GM18502 (cell line): ENCODE results near the gene PDE4C.

Experiments
- ATAC-seq: cut with Tn5 transposase; IDR thresholded peaks from one replicate; pipeline ENCODE4 v1.9.1; 2021; ENCODE audit warnings: mild to moderate bottlenecking; ENCODE audit not compliant: unreplicated experiment, poor library complexity

Gene PDE4C

GRCh38 chr19:18225702-18226468 lies at the start of gene PDE4C:
Gene PDE4C (minus strand): TSS chr19:18226438. CDS start chr19:18226415, 23 bp downstream.
- ATAC-seq = no peak

GRCh38 chr19:18274781-18275356 lies 48.6 kb upstream of the PDE4C start:
- no peak for ATAC-seq

GRCh38 chr19:18274219-18274780 lies 48.1 kb upstream of the PDE4C start, which contains the start of gene IQCN:
Gene IQCN (minus strand): TSS chr19:18274452. CDS start chr19:18269478, 4,974 bp downstream.
- no peak for ATAC-seq

GRCh38 chr19:18273561-18274218 lies 47.5 kb upstream of the PDE4C start:
- ATAC-seq = no peak

- no peak for ATAC-seq
Measured at GRCh38 chr19:18271433-18271841, 45.2 kb upstream of the PDE4C start.

GRCh38 chr19:18270326-18270725 lies 44.1 kb upstream of the PDE4C start:
- ATAC-seq = no peak

GRCh38 chr19:18269070-18269723 lies 43.0 kb upstream of the PDE4C start:
- no peak for ATAC-seq

GRCh38 chr19:18266771-18267686 lies 40.8 kb upstream of the PDE4C start:
- no peak for ATAC-seq

GRCh38 chr19:18265582-18265981 lies 39.3 kb upstream of the PDE4C start:
- ATAC-seq = no peak

- ATAC-seq = no peak
Measured at GRCh38 chr19:18264971-18265540, 38.8 kb upstream of the PDE4C start.

- ATAC-seq = no peak
Measured at GRCh38 chr19:18264137-18264854, 38.1 kb upstream of the PDE4C start.

- no peak for ATAC-seq
Measured at GRCh38 chr19:18263324-18264136, 37.3 kb upstream of the PDE4C start.

GRCh38 chr19:18262917-18263316 lies 36.7 kb upstream of the PDE4C start:
- ATAC-seq = no peak

- ATAC-seq = no peak
Measured at GRCh38 chr19:18262144-18262543, 35.9 kb upstream of the PDE4C start.

- ATAC-seq = no peak
Measured at GRCh38 chr19:18261474-18261873, 35.2 kb upstream of the PDE4C start.

- no peak for ATAC-seq
Measured at GRCh38 chr19:18259893-18260292, 33.7 kb upstream of the PDE4C start.

GRCh38 chr19:18257503-18258470 lies 31.5 kb upstream of the PDE4C start:
- no peak for ATAC-seq
